GM21528 (cell line): ENCODE results near the gene DGLUCY.
"Not testable (repeated sequence)": the region's sequence is repeated elsewhere in the genome, so short reads cannot be mapped to it uniquely, and the experiment has no call there.

Source experiments
- ATAC-seq: cut with Tn5 transposase; IDR thresholded peaks from one replicate; pipeline ENCODE4 v1.9.1; 2021; ENCODE audit warnings: mild to moderate bottlenecking, moderate library complexity; ENCODE audit not compliant: unreplicated experiment, low FRiP score

DGLUCY gene

DNA sequence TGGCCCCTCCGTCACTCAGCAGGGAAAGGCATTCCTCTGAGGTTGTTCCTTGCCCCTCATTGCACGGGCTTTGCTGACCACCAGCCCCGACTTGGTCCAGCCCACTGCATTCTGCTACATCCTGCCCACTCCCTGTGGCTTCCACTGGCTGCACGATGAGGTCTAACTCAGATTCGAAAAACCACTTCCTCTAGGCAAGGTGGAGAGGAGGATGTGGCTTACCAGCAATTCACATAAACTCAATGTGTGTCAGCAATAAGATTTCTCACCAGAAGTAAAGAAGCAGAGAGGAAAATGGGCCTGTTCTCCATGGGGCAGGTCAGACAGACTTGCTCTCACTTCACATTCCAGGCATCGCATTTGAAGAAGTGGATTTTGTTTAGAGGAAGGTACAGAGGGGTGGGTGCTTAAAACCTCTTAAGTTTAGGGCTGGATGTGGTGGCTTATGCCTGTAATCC lies 115.9 kb downstream of the DGLUCY start:
- ATAC-seq, result peak; percentile 81

DNA sequence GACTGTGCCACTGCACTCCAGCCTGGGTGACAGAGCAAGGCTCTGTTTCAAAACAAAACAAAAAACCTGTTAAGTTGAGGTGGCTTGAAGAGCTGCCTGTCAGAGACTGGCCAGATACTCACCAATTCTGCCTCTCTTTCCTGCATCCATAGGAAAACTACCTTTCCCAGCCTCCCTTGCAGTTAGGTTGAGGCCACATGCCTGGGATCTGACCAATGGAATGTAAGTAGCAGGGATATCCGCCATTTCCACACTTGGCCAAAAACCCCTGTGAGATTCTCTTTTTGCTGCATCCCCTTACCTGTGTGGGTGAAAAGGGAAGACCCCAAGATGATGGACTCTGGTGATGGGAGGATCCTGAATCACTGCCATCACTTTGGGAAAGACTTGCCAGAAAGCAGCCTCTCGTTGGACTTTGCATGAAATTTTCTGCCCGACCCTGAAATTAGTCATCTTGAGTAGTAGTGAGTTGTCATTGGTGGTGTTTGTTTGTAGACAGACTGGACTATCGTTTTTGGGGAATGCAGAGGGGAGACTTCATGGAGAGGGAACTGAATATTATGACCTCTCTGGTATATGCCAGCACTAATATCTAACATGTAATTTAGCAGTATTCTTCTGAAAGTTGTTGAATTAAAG lies 116.6 kb downstream of the DGLUCY start:
- ATAC-seq, result no peak

DNA sequence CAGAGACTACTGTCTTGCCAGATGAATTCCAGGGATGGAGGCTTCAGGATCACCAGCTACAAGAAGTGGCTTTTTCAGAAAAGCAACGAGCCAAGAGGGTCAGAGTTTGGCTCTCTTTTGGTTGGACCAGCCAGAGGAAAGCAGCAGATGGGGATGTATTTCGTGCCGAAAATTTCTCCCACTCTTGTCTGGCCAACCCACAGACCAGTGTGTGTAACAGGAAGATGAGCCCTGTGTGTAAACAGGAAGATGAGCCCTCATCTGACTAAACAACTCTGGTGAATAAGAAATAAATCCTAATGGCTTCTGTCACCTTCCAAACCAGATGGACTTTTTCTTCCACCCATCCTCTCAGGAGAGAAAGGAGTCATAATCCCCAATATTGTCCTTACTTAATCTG lies 117.6 kb downstream of the DGLUCY start:
- ATAC-seq, result no peak

- ATAC-seq, result no peak
Measured at GRCh38 chr14:91232052-91232451, 118.2 kb downstream of the DGLUCY start.

DNA sequence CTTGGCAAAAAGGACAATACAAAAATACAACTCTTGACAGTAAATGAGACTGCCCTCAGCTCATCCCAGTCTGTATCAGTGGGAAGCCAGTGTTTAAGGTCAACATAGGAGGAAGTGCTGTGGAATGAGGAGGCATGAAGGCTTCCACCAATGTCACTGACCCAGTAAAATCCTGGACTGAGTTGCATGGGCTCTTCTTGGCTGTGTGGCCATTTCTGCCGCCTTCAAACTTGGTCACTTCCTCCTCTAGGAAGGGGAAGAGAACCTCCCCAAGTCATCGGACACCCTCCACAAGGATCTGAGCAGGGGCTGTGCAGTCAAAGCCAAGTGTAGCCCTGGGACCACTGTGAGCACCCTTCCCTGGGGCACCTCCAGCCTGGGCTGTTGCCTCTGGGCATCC lies 118.7 kb downstream of the DGLUCY start:
- ATAC-seq, result no peak

GRCh38 chr14:91233936-91234790 lies 120.3 kb downstream of the DGLUCY start:
- ATAC-seq, result no peak

GRCh38 chr14:91234791-91235114 lies 120.9 kb downstream of the DGLUCY start:
- no peak for ATAC-seq

DNA sequence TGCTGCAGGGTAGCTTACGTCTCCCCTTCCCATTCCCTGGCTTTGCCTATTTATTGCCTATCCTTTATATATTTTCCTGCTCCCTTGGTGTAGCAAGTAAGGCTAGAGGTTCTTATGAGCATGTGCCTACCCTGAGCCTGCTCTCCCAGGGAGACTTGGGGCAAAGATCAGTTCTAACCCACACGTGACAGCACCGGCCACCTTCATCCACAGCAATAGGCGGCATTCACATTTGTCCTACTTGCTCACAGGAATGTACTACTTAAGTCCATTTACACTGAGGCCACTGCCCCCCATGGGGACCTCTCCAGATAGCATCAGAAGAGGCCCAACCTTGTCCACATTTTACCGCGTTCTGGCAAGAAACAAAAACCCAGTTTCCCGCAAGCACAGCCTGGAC lies 122.0 kb downstream of the DGLUCY start:
- ATAC-seq, result no peak

DNA sequence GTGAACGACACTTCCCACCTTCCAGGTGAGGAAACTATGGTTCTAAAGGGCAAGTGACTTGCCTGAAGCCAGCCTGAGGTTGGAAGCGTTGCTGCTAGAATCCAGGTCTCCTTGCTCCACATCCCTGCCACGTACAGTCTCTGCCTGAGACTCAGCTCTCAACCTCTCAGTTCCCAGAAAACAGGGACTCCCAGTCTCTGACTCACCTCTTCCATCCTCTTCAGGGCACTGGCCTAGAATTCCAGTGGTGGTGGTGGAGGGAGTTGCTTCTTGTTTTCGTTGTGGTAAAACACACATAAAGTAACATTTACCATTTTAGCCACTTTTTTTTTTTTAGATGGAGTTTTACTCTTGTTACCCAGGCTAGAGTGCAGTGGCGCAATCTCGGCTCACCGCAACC lies 123.3 kb downstream of the DGLUCY start:
- no peak for ATAC-seq

GRCh38 chr14:91238085-91238484 lies 124.2 kb downstream of the DGLUCY start:
- ATAC-seq, result no peak

- no peak for ATAC-seq
Measured at GRCh38 chr14:91238661-91239060, 124.8 kb downstream of the DGLUCY start.

DNA sequence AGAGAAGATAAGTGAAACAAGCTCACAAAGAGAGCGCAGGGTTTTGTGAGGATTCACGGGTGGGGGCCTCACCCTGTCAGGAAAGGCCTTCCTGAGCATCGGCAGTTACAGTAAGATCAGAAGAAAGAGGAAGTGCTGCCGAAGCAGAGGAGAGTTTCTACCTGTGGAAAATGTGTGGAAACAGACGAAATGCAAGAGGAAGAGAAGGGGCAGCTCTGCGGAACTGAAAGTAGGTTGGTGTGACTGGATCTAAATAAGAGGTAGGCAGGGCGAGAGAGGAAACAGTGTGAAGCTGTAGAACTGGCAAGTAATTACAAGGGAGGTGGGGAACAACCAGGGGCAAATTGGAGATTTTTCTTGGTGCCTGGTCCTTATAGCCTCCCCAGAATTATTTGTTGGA lies 128.0 kb downstream of the DGLUCY start:
- peak; percentile 63 for ATAC-seq

DNA sequence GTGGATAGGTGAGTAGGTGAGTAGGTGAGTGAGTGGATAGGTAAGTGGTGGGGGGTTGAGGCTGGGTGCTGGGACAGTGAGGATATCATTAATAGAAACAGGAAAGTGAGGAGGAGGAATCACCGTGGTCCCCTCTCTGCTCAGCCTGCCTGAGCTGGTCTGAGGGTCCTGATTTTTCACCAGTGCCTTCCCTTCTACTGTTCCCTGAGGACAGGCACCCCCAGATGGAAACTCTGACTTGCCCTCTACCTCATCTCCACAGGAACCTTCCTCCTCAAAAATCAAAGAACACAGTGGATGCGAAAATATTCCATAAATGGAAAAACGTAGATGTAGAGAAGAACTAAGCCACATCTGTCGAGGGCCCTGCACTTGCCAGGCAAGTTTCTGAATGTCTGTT lies 128.8 kb downstream of the DGLUCY start:
- ATAC-seq, result no peak

GRCh38 chr14:91243074-91243471 lies 129.2 kb downstream of the DGLUCY start:
- peak; percentile 6 for ATAC-seq

DNA sequence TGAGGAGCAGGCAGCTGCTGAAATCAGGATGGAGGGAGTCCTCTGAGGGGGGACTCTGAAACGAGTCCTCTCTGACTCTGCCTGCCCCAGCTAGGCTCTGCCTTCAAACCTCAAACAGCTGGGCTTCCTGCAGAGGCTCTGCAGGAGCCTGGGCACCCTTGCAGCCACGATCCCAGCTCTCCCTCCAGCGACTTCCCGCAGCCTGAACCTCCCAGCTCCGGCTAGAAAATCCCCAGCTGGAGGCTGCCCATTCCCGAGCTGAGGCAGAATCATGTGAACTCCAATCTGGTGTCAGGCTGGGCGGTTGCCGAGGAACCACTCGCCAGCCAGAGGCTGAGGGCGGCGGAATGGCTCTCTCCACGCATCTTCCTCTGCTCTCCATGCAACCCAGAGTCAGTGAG lies 130.6 kb downstream of the DGLUCY start, which contains the start of gene GPR68:
Gene GPR68, minus strand, starts transcription at position 204 of the 401 bp plus-strand sequence. CDS start 9,654 bp downstream, outside the sequence.
- no peak for ATAC-seq

- no peak for ATAC-seq
Measured at GRCh38 chr14:91245029-91245428, 131.2 kb downstream of the DGLUCY start.

GRCh38 chr14:91245616-91246015 lies 131.7 kb downstream of the DGLUCY start:
- not testable (repeated sequence) for ATAC-seq

DNA sequence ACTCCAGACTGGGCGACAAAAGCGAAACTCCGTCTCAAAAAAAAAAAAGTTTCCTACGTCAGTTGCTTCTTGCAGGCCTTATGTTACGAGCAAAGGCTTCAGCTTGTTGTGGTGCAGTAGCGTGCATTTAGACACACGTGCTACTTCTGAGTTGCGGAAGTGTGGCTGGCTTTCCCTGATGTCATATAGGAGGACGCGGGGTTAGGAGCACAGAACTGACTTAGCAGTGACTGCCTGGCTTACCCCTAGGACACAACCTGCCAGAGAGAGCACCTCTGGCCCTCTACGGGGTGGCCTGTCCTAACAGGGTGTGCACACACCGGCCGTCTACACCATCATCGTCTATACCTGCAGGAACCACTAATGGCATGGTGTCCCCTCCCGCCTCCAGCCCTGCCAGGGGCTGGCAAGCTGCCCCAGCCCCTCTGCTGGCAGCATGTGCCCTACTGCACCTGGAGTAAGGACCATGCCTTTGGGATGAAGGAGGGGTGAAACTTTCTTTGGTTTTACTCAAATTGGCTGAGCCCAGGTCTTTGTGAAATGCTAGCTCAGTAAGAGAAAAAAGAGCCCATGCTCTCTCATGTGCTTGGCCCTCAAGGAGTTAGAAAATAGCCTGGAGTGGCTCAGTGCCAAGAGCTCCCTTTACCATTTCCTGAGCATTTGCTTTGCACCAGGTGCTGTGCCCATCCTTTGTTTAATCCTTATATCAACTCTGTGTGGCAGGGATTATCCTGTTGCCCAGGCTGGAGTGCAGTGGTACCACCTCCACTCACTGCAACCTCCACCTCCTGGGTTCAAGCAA lies 132.4 kb downstream of the DGLUCY start:
- ATAC-seq, result no peak

DNA sequence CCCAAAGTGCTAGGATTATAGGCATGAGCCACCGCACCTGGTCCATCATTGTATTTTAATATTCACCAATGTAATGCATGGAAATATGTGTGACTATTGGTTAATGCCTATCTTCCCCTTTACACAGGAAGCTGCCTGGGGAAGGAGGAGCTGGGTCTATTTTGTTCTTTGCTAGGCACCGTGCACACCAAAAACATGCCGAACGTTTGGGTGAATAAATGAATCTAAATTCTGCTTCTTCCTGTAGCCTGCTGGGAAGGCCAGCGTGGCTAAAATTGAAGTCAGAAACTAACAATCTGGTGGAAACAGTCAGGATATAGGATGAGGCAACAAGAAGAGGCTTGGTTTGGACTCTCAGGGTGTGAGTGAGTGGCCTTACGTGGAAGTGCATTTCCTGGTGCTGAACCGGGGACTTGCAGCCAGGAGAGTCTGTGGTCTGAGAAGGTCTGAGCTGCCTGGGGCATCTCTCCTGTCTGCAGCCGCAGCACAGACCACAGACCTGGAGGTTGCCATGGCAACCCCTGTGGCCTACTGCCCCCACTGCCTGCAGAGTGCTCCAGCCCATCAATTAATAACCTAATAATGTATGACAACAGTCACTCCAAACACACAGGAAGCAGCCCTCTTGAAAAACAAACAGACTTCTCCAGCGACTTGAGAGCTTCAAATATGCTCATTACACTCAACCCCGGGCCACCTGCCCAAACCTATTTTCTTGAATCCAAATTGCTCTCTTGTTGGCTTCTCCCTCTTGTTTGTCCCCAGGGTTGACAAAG lies 136.2 kb downstream of the DGLUCY start:
- ATAC-seq, result peak; percentile 81

GRCh38 chr14:91250912-91251311 lies 137.0 kb downstream of the DGLUCY start:
- no peak for ATAC-seq
